AG04450 (cell line): Measurements from ENCODE around the gene ATP2C2. TPM values are rescaled to one million over a fixed set of nuclear protein-coding genes. Genes with fewer than 3 reads are reported as not detected.

Experiments used
- CTCF ChIA-PET: fragments of 300-600, 350-600 bp; formaldehyde crosslinking; extraction: SDS; loops from one replicate; lab custom pipeline; 2022; ENCODE audit warnings: antibody characterized with exemption, inconsistent platforms; lab: Charles Lee
- POLR2A ChIA-PET: fragments of 350-600 bp; formaldehyde crosslinking; extraction: SDS; loops from one replicate; lab custom pipeline; 2021; ENCODE audit warnings: antibody characterized with exemption, inconsistent platforms; lab: Yijun Ruan, JAX
- DNase-seq: peaks from one replicate; pipeline ENCODE4 v3.0.0-alpha.2; 2011; ENCODE audit warnings: low read depth, low spot score
- H3K27ac ChIP-seq: one replicate; pipeline ENCODE4 v1.5.1; 2012; ENCODE audit warnings: low read depth, low read length, control low read depth
- H3K27me3 ChIP-seq: one replicate; pipeline ENCODE4 v1.6.0; 2012; ENCODE audit warnings: low read length; ENCODE audit not compliant: control insufficient read depth, insufficient read depth
- H3K4me3 ChIP-seq: 2 replicates; pipeline ENCODE4 v1.5.1; 2011; ENCODE audit warnings: mild to moderate bottlenecking, low read depth, low read length, control low read depth
- H3K9me3 ChIP-seq: 2 replicates; pipeline ENCODE4 v1.5.1; 2012; ENCODE audit warnings: low read length; ENCODE audit not compliant: control insufficient read depth, insufficient read depth
- polyA plus RNA-seq: library from polyadenylated mRNA; depleted of rRNA; stranded (reverse); fragments of >200 nt; gene quantifications from 2 replicates; pipeline ENCODE4 v1.2.3, GENCODE V29; 2011
- TF ChIP-seq, protein P1 (sequence below): IDR thresholded peaks from 2 replicates; pipeline ENCODE4 v1.5.1; 2011; ENCODE audit warnings: low read depth, low read length, control low read depth, inconsistent platforms

ATP2C2 gene
- polyA plus RNA-seq, 1 experiment: not detected

DNA sequence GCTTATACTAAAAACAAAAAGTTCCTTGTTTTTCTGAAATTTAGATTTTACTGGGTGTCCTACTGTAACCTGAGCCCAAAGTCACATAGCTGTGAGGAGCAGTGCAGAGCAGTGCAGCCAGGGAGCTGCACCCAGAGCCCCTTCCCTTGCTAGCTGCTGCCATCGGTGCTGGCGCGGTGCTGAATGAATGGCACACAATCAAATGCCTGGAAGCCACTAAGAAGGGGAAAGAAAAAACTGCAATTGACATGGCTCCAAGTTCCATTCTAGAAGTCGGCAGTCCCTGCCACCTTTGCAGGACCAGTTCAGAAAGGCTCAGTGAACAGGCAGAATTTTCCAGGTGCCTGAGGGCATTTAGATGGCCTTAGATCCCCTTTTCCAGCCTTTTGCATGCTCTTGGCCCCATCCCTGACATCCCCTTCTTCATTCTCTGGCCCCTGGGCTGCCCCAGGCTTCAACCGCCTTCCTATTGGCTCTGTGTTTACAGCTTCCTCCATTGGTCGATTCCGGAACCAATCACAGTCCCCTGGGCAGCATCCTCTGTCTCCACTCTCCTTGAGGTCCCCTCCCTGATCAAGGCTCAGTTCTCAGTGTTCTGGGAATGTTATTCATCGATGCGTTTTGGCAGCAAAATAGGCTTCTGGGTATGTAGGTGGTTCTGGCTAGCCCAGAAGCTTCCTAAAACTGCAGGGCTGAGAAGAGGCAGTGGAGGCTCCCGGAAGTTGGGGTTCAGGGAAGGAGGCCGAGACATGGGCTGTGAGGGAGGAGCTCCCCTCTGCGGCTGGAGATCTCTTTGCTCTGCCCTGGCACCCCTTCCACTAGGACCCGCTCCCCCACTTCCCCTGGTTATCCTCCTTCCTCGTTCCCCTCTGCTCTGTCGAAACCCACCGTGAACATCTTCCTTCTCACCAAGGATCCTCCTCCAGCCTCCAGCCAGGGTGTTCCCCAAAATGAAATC is 37.9 kb downstream of the ATP2C2 start:
- ChIA-PET CTCF (interaction anchor here (0.6 kb wide), 1 partner anchor 71 kb away, joined by 3 read pairs; no protein-coding TSS in a partner anchor), POLR2A (no interaction called here)
- TF ChIP-seq, protein P1, sequence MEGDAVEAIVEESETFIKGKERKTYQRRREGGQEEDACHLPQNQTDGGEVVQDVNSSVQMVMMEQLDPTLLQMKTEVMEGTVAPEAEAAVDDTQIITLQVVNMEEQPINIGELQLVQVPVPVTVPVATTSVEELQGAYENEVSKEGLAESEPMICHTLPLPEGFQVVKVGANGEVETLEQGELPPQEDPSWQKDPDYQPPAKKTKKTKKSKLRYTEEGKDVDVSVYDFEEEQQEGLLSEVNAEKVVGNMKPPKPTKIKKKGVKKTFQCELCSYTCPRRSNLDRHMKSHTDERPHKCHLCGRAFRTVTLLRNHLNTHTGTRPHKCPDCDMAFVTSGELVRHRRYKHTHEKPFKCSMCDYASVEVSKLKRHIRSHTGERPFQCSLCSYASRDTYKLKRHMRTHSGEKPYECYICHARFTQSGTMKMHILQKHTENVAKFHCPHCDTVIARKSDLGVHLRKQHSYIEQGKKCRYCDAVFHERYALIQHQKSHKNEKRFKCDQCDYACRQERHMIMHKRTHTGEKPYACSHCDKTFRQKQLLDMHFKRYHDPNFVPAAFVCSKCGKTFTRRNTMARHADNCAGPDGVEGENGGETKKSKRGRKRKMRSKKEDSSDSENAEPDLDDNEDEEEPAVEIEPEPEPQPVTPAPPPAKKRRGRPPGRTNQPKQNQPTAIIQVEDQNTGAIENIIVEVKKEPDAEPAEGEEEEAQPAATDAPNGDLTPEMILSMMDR: no peak
- no peak overlapping the region for H3K4me3 ChIP-seq
- no peak for DNase-seq
- H3K27ac ChIP-seq: no peak overlapping the region
- H3K27me3 ChIP-seq: peaks cover 38% of the 10 kb centered on the region
- no peaks in the 10 kb centered on the region; the same call in 1 of the 2 replicates for H3K9me3 ChIP-seq

- Histone ChIP-seq H3K9me3 (no peaks in the 10 kb centered on the region; the same call in 1 of the 2 replicates), H3K4me3 (no peak overlapping the region), H3K27me3 (peaks cover 36% of the 10 kb centered on the region), H3K27ac (no peak overlapping the region)
- no peak for DNase-seq
- TF ChIP-seq, protein P1: no peak
- CTCF ChIA-PET: interaction anchor here (0.6 kb wide), 1 partner anchor 167 kb away, joined by 6 read pairs; no protein-coding TSS in a partner anchor
- POLR2A ChIA-PET: no interaction called here
Observed at GRCh38 chr16:84407588-84408313, 39.4 kb downstream of the ATP2C2 start.

- Histone ChIP-seq H3K27ac (no peak overlapping the region), H3K4me3 (no peak overlapping the region), H3K27me3 (peaks cover 35% of the 10 kb centered on the region), H3K9me3 (no peaks in the 10 kb centered on the region; the same call in 1 of the 2 replicates)
- TF ChIP-seq, protein P1: no peak
- CTCF ChIA-PET: no interaction called here
- DNase-seq: no peak
- POLR2A ChIA-PET: no interaction called here
Observed at GRCh38 chr16:84408314-84408690, 40.0 kb downstream of the ATP2C2 start.

DNA sequence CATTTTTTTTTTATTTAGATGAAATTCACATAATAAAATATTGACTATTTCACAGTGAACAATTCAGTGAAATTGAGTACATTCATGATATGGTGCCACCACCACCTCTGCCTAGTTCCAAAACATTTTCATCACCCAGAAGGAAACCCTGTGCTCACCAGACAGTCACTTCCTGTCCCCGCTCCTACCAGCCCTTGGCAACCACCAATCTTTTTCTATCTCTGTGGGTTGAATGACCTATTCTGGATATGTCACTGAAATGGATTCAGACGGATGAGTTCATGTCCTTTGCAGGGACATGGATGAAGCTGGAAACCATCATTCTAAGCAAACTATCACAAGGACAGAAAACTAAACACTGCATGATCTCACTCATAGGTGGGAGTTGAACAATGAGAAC is 40.5 kb downstream of the ATP2C2 start:
- Histone ChIP-seq H3K4me3 (no peak overlapping the region), H3K27ac (no peak overlapping the region), H3K27me3 (peaks cover 39% of the 10 kb centered on the region), H3K9me3 (no peaks in the 10 kb centered on the region; the same call in 1 of the 2 replicates)
- TF ChIP-seq, protein P1: no peak
- CTCF ChIA-PET: no interaction called here
- DNase-seq: no peak
- POLR2A ChIA-PET: no interaction called here
